HepG2 (cell line): ENCODE measurements around the gene PNPLA2. TPM values are rescaled to one million over a fixed set of nuclear protein-coding genes. Genes with fewer than 3 reads are reported as not detected.

Experiments used
- ARID4A ChIP-seq: sonication (generic); formaldehyde crosslinking; IDR thresholded peaks from 2 replicates; pipeline ENCODE4 v1.5.0; 2020; ENCODE audit warnings: mild to moderate bottlenecking, missing genetic modification reagents, borderline replicate concordance
- ATF5 ChIP-seq: sonication (generic); formaldehyde crosslinking; IDR thresholded peaks from 2 replicates; pipeline ENCODE4 v1.4.0; 2020; ENCODE audit warnings: mild to moderate bottlenecking, low read depth, missing genetic modification reagents
- BRD4 ChIP-seq: sonication (generic); formaldehyde crosslinking; IDR thresholded peaks from 2 replicates; pipeline ENCODE4 v1.4.0; 2020; ENCODE audit warnings: missing genetic modification reagents
- ELF1 ChIP-seq: sonication (generic); formaldehyde crosslinking; IDR thresholded peaks from 2 replicates; pipeline ENCODE4 v1.4.0; 2020; ENCODE audit warnings: missing genetic modification reagents
- HOXA5 ChIP-seq: sonication (generic); formaldehyde crosslinking; IDR thresholded peaks from 2 replicates; pipeline ENCODE4 v1.4.0; 2020; ENCODE audit warnings: missing genetic modification reagents
- HOXD1 ChIP-seq: sonication (generic); formaldehyde crosslinking; IDR thresholded peaks from 2 replicates; pipeline ENCODE4 v1.5.0; 2020; ENCODE audit warnings: missing genetic modification reagents
- RARA ChIP-seq: IDR thresholded peaks from 2 replicates; pipeline ENCODE4 v1.6.1; 2016; ENCODE audit warnings: missing genetic modification reagents, missing compliant biosample characterization
- SNAI1 ChIP-seq: sonication (generic); formaldehyde crosslinking; IDR thresholded peaks from 2 replicates; pipeline ENCODE4 v1.5.0; 2020; ENCODE audit warnings: mild to moderate bottlenecking, missing genetic modification reagents, borderline replicate concordance
- SP1 ChIP-seq, 2 experiments: fragments of 450-650 bp in 1 of 2; sonication (generic) in 1 of 2; formaldehyde crosslinking in 1 of 2; IDR thresholded peaks; 2 replicates each; pipeline versions ENCODE4 v1.4.0 to v1.6.1; 2016 to 2020; ENCODE audit warnings: missing genetic modification reagents in 1 of 2
- YEATS2 ChIP-seq: sonication (generic); formaldehyde crosslinking; IDR thresholded peaks from 2 replicates; pipeline ENCODE4 v1.4.0; 2020; ENCODE audit warnings: missing genetic modification reagents, borderline replicate concordance
- ZNF160 ChIP-seq: sonication (generic); formaldehyde crosslinking; IDR thresholded peaks from 2 replicates; pipeline ENCODE4 v1.8.0; 2022; ENCODE audit warnings: mild to moderate bottlenecking, inconsistent platforms, missing genetic modification reagents
- ZNF235 ChIP-seq: sonication (generic); formaldehyde crosslinking; IDR thresholded peaks from 2 replicates; pipeline ENCODE4 v1.8.1; 2023; ENCODE audit warnings: mild to moderate bottlenecking, missing genetic modification reagents, borderline replicate concordance
- ZNF24 ChIP-seq: fragments of 450-650 bp; IDR thresholded peaks from 2 replicates; pipeline ENCODE4 v1.6.1; 2017; ENCODE audit warnings: antibody characterized with exemption, mild to moderate bottlenecking
- ZNF552 ChIP-seq: sonication (generic); formaldehyde crosslinking; IDR thresholded peaks from 2 replicates; pipeline ENCODE4 v1.9.0; 2022; ENCODE audit warnings: missing genetic modification reagents, mild to moderate bottlenecking, borderline replicate concordance
- ZNF672 ChIP-seq: sonication (generic); formaldehyde crosslinking; IDR thresholded peaks from 2 replicates; pipeline ENCODE4 v1.8.1; 2022; ENCODE audit warnings: missing genetic modification reagents
- ZNF740 ChIP-seq: sonication (generic); formaldehyde crosslinking; IDR thresholded peaks from 2 replicates; pipeline ENCODE4 v1.4.0; 2020; ENCODE audit warnings: missing genetic modification reagents
- ZSCAN31 ChIP-seq: sonication (generic); formaldehyde crosslinking; IDR thresholded peaks from 2 replicates; pipeline ENCODE4 v1.5.0; 2020; ENCODE audit warnings: low read depth, mild to moderate bottlenecking, missing genetic modification reagents
- polyA plus RNA-seq, 8 experiments: library from polyadenylated mRNA; depleted of rRNA in 3 of 8; stranded (reverse) in 7 of 8; unstranded in 1 of 8; fragments of >200 nt; fragmentation: Illumina TruSeq in 4 of 8; extraction: Trizol in 4 of 8; gene quantifications; 2 replicates each; pipeline versions ENCODE4 v1.2.1 to v1.2.3, GENCODE V29; 2011 to 2016; ENCODE audit warnings: low read depth in 4 of 8, missing spikeins in 1 of 8, mixed read lengths in 1 of 8; ENCODE audit not compliant: insufficient read depth in 1 of 8
- total RNA-seq, 5 experiments: library from RNA; depleted of rRNA; stranded (reverse); fragments of >200 nt; fragmentation: Illumina TruSeq; extraction: Trizol; gene quantifications; 2 replicates each; pipeline ENCODE4 v1.2.3, GENCODE V29; 2016; ENCODE audit warnings: low read depth in 1 of 5
- TF ChIP-seq, protein P1 (sequence below): sonication (generic); formaldehyde crosslinking; IDR thresholded peaks from 2 replicates; pipeline ENCODE4 v1.5.0; 2020; ENCODE audit warnings: mild to moderate bottlenecking, missing genetic modification reagents, borderline replicate concordance
- TF ChIP-seq, protein P2 (sequence below): sonication (generic); formaldehyde crosslinking; IDR thresholded peaks from 2 replicates; pipeline ENCODE4 v1.8.1; 2023; ENCODE audit warnings: mild to moderate bottlenecking, missing genetic modification reagents
- TF ChIP-seq, protein P3 (sequence below): sonication (generic); formaldehyde crosslinking; IDR thresholded peaks from 2 replicates; pipeline ENCODE4 v1.4.0; 2020; ENCODE audit warnings: missing genetic modification reagents, borderline replicate concordance

PNPLA2 gene
- total and polyA plus RNA-seq, 2 of the 13 experiments (the other 11 are each of a cell fraction or from before 2014, with no cell fraction given) = 10.5 to 43.2 TPM

- peak; percentile 21; the same call in 1 of the 2 replicates for TF ChIP-seq ZSCAN31 (CRISPR knock-in tag)
- peak; percentile 83 for TF ChIP-seq ZNF740 (CRISPR knock-in tag)
- TF ChIP-seq ATF5 = no peak
- TF ChIP-seq YEATS2 (CRISPR knock-in tag) = no peak
- TF ChIP-seq ZNF24 = no peak
- TF ChIP-seq HOXD1 (CRISPR knock-in tag) = no peak
- 0 out of 2 replicates have a peak, but pooled peaks have one; percentile 42 for TF ChIP-seq ZNF552 (CRISPR knock-in tag)
- TF ChIP-seq RARA (CRISPR knock-in tag) = no peak
- no peak for TF ChIP-seq HOXA5 (CRISPR knock-in tag)
- TF ChIP-seq ARID4A (CRISPR knock-in tag) = peak; percentile 44
- TF ChIP-seq ZNF235 (CRISPR knock-in tag) = peak; percentile 59; the same call in 1 of the 2 replicates
- TF ChIP-seq ZNF160 (CRISPR knock-in tag) = peak; percentile 10; the same call in 1 of the 2 replicates
- no peak for TF ChIP-seq SP1 (IDR thresholded peaks at IDR 0.05)
- TF ChIP-seq SP1 (CRISPR knock-in tag; IDR thresholded peaks at IDR 0.05) = no peak
- TF ChIP-seq, protein P1, sequence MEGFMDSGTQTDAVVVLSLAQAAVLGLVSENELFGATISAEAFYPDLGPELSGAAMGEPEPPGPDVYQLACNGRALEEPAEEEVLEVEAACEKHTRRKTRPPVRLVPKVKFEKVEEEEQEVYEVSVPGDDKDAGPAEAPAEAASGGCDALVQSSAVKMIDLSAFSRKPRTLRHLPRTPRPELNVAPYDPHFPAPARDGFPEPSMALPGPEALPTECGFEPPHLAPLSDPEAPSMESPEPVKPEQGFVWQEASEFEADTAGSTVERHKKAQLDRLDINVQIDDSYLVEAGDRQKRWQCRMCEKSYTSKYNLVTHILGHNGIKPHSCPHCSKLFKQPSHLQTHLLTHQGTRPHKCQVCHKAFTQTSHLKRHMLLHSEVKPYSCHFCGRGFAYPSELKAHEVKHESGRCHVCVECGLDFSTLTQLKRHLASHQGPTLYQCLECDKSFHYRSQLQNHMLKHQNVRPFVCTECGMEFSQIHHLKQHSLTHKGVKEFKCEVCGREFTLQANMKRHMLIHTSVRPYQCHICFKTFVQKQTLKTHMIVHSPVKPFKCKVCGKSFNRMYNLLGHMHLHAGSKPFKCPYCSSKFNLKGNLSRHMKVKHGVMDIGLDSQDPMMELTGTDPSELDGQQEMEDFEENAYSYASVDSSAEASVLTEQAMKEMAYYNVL (CRISPR knock-in tag) = peak; percentile 77
- no peak for TF ChIP-seq BRD4 (CRISPR knock-in tag)
- 0 out of 2 replicates have a peak, but pooled peaks have one; percentile 67 for TF ChIP-seq SNAI1 (CRISPR knock-in tag)
- TF ChIP-seq, protein P2, sequence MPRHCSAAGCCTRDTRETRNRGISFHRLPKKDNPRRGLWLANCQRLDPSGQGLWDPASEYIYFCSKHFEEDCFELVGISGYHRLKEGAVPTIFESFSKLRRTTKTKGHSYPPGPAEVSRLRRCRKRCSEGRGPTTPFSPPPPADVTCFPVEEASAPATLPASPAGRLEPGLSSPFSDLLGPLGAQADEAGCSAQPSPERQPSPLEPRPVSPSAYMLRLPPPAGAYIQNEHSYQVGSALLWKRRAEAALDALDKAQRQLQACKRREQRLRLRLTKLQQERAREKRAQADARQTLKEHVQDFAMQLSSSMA (CRISPR knock-in tag) = 0 out of 2 replicates have a peak, but pooled peaks have one; percentile 14
- TF ChIP-seq, protein P3, sequence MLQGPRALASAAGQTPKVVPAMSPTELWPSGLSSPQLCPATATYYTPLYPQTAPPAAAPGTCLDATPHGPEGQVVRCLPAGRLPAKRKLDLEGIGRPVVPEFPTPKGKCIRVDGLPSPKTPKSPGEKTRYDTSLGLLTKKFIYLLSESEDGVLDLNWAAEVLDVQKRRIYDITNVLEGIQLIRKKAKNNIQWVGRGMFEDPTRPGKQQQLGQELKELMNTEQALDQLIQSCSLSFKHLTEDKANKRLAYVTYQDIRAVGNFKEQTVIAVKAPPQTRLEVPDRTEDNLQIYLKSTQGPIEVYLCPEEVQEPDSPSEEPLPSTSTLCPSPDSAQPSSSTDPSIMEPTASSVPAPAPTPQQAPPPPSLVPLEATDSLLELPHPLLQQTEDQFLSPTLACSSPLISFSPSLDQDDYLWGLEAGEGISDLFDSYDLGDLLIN (CRISPR knock-in tag) = no peak
- 0 out of 2 replicates have a peak, but pooled peaks have one; percentile 11 for TF ChIP-seq ELF1 (CRISPR knock-in tag)
- no peak for TF ChIP-seq ZNF672 (CRISPR knock-in tag)
These were observed 22.0 kb upstream of the PNPLA2 start (continued) for GRCh38 chr11:796565-797295.
